Umbilical cord (tissue), 2 donors: ENCODE data around the gene FOXI3. TPM values are rescaled to one million over a fixed set of nuclear protein-coding genes. Genes with fewer than 3 reads are reported as not detected.

Source experiments
- DNase-seq: peaks from one replicate; pipeline ENCODE4 v3.0.0-alpha.2; 2015; ENCODE audit warnings: low spot score
- total RNA-seq: library from RNA; depleted of rRNA; stranded (reverse); fragments of >200 nt; gene quantifications from one replicate; pipeline ENCODE4 v1.2.3, GENCODE V29; 2014; ENCODE audit warnings: low replicate concordance; ENCODE audit not compliant: insufficient read depth

The FOXI3 gene
- 1.7 TPM for total RNA-seq

DNA sequence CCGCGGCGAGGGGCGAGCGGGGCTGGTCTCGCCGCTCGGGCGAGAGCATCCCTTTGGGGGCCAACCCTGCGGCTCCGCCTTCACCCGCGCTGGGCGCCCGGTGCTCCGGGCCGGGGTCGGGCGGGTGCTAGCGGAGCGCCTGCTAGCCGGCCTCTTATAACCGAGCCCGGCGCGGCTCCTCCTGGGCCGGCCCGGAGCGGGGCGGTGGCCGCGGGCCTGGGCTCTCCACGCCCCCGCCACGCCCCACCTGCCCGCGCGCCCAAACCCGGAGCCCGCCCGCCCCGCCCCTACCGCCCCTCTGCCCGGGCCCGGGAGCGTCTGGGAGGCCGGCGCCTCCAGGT lies at the start of gene FOXI3:
Gene FOXI3, minus strand, starts transcription at position 129 of the 341 bp plus-strand sequence. CDS start 158 bp downstream, outside the sequence.
- no peak for DNase-seq

DNA sequence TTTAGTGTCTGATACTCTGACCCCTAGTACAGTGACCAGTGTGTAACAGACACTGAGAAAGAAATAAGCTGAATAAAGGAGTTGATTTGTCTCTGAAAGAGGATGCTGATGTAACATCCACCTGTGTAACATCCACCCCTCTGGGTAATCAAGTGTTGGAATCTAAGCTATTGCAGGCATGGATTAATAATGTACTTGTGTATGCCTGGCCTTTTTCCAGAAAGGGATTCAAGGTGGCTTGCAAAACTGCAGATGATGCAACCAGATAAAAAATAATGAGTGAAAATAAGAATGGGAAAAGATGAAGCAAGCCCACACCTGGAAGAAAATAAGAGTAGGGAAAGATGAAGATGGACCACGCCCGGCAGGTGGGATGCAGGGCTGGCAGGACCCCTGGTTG lies 48.2 kb upstream of the FOXI3 start:
- no peak for DNase-seq

DNA sequence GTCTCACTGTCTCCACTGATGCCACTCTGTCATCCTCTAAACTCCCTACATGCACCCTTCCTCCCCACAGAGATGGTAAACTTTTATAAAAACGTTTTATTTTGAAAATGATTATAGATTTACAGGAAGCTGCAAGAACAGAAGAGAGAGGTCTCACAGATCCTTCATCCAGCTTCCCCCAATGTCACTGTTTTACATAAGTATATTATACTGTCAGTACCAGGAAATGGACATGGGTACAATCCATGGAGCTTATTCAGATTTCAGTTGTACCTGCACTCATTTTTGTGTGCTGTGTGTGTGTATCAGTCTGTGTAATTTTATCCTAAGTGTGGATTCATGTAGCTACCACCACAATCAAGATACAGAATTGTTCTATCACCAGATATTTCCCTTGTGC lies 46.7 kb upstream of the FOXI3 start:
- no peak for DNase-seq

DNA sequence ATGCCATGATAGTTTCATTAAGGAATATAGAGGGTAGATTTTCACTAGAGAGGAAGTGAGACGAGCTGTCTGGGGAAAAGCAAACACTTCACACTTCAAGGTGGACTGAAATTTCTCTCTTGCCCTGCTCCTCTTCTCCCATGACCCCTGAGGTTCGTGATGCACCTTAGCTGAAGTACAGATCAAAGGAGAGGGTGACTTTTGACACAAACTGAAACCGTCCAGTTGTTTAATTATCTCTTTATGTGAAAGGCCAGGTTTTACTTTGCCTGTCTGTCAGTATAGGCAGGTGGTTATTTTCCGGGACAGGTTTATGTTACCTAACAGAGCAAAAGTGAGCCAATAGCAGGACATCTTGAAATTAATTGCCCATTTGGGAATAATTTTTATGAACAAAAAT lies 41.0 kb upstream of the FOXI3 start:
- no peak for DNase-seq

DNA sequence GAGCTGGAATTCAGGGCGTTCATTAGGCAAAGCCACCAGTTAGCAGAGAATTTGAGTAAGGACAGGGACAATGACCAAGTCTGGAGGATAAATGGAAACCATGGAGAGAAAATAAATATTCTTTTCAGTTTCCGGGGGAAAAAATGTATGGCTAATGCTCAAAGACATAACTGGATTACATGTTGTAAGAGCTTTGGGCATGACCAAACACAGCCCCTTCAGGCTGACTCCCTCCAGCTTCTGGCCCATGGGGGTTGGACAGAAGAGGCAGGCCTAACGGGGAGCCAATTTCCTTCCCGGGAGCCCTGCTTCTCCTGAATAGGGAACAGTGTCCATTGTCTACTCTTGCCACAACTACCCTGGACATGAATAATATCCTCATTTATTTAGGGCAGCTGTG lies 39.5 kb upstream of the FOXI3 start:
- DNase-seq = no peak

DNA sequence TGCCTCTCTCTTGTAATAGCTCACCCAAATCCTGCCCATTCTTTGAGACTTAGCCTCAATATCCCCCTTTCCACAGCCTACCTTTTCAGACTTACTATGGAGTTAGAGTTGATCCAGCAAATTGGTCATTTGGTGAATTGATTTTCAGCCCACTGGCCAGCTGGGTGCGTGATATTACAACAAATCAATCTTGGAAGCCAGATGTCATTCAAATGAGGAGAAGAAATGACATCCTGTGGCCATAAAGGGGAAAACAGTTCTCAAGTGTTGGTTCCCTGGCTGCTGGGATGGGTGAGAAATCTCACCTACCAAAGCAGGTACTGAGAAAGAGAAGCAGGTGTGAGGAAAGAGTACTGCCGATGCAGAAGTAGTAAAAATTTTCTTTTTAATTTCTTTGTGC lies 36.7 kb upstream of the FOXI3 start:
- DNase-seq = no peak

DNA sequence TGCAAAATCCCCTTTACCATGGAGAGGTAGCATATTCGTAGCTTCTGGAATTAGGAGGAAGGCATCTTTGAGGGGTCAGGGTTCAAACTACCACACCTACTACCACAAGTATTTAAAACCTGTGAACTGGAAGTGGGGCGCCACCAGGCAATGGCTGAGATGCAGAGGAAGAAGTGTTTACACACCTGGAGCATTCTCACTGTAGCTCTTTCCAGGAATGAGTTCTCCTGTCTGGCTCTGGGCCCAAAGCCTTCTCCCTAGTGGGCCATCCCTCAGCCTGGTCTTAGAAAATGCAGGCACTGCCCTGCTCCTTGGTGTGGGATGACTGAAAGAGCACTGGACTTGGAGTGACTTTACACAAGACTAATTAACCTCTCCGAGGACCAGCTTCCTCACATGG lies 30.7 kb upstream of the FOXI3 start:
- DNase-seq = no peak

DNA sequence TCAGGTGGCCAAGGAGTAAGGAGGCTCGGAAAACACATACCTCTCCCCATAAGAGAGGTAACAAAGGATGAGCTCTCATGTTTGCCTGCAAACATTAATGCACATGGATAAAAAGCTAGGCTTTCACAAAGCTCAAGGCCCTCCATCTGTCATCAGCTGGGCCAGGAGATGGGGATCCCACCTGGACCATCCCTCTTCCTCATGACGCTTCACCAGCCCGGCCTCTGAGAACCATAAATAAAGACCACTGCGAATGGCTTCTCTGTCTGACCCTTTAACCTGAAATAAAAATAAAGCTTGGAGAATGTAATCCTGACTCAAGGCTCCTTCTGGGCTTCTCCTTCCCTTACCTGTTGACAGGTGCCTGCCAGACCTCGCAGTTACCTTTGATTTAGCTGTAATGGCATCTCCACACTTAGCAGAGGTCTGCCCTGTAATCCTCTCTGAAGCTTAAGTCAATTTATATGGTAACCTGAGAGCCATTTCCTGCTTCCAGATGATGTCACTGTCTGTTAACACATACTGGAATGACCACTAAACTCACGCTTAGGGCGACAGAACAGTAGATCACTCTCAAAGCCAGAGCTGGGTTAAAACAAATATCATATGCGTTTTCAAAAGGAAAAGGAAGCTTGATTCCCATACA lies 29.3 kb upstream of the FOXI3 start:
- DNase-seq = no peak

DNA sequence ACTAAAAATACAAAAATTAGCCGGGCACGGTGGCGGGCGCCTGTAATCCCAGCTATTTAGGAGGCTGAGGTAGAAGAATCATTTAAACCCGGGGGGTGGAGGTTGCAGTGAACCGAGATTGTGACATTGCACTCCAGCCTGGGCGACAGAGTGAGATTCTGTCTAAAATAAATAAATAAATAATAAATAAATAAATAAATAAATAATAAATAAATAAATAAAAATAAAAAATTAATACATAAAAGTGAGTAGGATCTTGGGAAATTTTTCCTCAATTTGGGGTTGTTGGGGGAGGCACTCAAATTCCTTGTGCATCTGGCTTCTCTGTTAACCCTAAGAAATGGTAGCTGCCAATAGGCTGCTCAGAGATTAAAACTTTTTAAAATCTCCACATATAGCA lies 20.3 kb upstream of the FOXI3 start:
- DNase-seq = no peak

DNA sequence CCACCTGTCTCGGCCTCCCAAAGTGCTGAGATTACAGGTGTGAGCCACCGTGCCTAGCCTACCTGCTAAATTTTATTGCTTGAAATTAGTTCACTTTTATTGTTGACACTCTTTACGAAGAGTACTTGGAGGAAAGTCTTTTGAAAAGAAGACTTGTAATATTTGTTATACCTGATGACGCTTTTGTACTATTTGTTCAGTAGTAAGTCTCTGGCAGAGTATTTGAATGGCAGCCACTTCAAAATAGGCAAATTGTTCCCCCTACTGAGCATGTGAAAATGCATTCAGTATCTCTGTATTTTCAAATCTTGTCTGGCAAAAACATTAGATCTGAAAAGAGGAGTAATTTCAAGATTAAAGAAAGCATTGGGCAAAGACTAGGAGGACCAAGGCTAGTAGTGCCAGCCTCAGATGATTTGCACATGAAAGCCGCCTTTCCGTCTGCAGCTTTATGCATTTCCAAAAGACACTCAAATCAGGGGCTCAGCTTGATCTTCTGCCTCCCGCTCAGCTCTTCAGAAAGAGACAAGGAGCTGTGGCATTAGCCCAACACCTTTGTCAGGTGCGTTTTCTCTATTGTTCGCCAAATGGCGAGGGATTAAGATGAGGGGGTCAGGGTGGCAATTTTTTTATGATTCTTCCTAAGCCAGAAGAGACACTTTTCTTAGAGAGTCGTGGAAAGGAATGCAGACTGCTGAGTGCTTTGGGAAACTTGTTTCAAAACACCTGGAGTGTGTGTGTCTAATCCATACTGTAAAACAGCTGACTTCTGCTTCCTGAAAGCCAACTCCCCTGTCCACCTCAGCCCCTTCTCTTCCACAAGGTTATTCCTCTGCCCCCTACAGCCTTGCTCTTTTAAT lies 18.8 kb upstream of the FOXI3 start:
- DNase-seq = no peak

DNA sequence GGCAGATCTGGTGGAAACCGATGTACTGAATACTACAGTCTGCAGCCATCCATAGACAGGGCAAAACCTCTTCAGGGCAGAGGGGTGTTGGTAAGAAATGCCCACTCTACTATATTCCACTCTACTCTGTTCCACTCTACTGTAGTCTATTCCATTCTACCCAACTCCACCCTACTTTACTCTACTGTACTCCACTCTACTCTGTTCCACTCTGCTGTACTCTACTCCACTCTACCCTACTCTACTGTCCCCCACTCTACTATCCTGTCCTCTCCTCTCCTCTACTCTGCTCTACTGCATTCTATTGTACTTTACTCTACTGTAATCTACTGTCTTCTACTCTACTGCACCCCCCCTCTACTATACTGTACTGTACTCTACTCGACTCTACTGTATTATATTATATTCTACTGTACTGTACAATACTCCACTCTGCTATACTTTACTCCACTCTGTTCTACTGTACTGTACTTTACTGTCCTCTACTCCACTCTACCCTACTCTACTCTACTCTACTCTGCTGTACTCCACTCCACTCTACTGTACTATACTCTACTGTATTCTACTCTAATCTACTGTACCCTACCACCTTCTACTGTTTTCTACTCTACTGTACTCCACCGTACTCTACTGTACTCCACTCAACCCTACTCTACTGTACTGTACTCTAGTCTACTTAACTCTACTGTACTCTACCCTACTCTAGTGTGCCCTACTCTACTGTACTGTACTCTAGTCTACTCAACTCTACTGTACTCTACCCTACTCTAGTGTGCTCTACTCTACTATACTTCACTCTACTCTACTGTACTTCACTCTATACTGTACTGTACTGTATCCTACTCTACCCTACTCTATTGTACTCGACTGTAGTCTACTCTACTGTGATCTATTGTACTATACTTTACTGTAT lies 17.0 kb upstream of the FOXI3 start:
- no peak for DNase-seq

DNA sequence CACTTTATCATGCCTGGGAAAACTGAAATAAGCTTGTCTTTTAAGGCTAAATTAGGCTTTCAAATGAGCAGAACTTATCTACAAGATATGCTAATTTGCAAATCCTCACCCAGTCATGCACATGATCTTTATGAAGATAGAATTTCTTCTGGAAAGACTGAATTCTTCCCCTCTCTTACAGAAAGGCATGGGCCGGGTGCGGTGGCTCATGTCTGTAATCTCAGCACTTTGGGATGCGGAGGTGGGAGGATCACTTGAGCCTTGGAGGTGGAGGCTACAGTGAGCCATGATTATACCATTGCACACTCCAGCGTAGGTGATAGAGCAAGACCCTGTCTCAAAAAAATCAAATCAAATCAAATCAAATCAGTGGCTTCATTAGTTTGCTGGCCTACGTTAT lies 11.7 kb upstream of the FOXI3 start:
- DNase-seq = no peak

DNA sequence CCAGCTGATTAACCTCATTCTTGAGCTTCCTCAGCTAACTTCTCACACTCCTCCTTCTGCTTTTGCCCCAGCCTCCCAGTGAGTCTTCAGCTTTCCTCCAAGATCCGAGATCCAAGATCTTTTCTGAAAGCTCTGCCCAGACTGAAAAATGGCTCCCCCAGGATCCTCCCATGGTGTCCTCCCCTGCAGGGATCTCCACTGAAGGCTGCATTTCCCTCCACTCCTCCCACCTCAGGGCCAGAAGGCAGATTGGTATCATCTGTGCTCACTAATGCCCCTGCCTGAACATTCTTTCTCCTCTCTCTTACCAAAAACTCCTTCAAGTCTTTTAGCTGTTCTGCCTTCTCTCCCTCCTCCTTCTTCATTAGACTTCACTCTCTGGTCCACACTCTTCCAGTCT lies 6.1 kb upstream of the FOXI3 start:
- DNase-seq = no peak

DNA sequence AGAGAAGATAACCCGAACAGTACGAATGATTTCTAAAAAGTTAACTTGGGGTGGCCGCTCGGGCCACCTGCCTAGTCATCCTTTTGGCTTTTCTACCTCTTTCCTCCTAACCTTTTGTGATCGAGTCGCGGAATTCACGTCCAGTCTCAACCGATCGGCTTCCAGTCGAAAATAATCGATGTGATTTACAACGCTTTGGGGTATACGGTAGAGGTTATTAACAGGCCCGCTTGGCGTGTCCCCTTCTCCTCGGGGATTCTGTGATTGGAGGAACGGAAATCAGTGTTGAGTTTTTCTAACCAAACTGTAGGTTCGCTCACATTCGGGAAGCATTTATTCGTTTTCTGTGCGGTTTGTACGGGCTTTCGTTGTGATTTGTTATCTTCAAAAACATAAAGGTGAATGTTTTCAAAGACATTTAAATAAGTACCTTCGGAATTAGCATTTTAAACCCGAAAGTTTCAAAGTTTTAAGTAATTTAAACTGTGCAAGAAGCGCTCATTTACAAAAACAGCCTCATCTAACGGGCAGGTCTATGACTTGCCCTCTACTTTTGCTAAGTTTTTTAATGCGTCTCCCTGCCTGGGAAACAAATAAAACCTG lies 588 bp upstream of the FOXI3 start:
- peak; percentile 21 for DNase-seq

DNA sequence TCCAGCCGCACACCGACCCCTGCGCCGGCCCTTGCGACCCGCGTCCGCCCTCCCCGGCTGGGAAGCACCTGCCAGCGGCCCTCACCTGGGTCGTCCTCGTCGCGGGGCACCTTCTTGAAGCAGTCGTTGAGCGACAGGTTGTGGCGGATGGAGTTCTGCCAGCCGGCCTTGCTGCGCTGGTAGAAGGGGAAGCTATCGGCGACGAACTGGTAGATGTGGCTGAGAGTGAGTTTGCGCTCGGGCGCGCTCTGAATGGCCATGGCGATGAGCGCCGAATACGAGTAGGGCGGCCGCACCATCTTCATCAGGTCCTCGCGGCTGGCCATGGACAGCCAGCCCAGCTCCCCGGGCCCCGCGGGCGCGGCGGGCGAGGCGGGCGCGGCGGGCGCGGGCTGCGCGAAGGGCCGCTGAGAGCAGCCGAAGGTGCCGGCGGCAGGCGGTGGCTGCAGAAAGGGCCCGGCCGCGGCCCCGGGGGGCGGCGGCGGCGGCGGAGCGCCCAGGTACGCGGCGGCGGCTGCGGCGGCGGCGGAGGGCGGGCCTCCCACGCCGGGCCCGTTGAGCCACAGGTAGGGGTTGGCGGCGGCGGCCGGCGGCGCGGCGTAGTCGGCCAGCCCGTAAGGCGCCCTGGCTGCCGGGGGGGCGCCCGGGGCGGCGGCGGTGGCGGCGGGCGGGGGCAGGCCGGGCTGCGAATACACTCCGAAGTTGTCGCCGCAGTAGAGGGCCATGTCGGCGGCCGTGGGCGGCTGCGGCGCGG lies 505 bp downstream of the FOXI3 start:
- no peak for DNase-seq

DNA sequence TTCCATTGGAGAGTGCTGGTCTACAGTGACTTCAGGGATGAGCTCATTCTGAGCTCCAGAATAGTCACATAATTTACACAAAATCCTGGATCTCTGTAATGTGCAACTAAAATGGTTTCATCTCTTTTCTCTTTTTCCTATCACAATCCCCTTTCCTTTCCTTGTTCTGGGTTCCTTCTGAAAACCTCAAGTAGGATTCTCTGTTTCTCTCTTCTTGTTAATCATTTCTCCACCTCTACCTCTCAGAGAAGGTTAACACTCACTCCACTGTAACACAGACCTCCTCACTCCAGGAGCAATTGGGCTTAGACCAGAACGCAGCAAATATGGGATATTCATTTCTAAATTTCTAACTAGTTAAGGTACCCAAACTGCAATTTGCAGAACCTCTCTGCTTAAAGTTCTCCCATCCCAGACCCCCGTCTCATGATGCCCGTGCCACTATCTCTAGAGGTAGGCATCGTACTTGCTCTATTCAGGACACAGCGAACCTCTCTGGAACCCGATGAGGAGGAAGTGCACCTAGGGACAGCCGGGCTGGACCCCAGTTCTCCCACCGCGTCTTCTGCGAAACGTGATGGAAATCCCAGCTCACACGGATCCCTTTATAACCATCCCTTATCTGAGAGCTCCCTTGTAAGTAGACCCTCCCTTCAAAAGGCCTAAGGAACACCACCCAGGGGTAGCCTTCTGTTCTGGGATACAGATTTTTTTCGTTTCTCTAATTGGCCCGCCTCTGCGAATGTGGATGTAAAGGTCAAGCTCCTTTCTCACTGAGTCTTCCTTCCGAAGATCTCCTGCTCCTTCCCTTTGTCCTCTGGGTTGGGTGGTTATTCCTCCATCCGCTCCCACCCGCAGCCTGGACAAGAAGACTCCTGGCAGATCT lies 1.3 kb downstream of the FOXI3 start:
- DNase-seq = no peak

DNA sequence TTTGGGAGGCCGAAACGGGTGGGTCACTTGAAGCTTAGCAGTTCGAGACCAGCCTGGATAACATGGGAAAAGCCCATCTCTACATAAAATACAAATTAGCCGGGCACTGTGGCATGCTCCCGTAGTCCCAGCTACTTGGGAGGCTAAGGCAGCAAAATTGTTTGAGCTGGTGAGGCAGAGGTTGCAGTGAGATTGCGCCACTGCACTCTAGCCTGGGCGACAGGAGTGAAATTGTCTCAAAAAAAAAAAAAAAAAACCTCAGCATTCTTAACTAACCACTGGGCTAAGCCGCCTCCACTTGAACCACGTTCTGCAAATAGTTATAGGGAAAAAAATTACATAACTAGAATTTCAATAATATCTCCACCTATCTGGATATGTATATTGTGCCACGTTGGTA lies 2.3 kb downstream of the FOXI3 start:
- DNase-seq = no peak

DNA sequence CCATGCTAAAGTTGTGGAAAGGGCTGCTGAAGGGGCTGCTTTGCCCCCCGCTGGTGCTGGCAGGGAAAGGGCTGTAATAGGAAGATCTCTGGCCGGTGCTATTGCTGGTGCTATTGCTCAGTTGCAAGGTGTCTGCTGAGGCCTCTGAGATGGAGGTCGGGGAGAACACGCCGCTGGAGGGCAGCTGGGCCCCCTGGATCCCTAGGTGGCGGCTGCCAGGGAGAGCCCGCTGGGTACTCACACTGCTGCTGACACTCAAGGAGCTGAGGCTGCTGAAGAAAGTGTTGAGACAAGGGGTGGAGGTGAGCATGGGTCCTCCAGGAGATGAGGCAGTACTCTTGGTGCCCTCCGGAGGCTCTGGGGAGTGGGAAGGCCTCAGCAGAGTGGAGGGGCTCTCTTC lies 4.2 kb downstream of the FOXI3 start:
- DNase-seq = no peak

DNA sequence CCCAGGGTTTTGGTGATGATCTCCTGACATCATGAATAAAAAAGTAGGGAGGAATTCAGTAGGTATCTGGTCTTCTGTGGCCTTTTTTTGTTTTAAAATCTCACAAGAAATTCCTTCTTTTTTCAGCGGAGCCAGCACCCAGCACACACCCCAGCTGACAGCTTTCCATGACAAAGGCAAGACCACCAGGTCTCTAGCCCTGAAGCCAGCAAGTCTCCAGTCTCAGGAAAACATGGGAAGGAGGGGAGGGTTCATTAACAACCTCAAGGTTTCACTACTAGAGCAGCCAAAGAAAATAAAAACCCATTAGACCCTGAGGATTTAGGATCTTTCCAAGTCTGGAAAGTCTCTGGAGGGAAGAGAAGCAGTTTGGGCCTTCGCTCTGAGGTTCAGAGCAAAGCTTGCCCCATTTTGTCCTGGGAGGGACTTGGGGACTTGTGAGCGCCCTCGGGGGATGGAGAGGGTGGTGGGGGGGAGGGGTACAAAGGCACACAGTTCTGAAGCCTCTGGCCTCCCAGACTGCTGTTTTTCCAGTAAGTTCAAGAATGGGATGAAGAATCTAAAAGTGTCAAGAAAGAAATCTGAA lies 9.0 kb downstream of the FOXI3 start:
- no peak for DNase-seq

DNA sequence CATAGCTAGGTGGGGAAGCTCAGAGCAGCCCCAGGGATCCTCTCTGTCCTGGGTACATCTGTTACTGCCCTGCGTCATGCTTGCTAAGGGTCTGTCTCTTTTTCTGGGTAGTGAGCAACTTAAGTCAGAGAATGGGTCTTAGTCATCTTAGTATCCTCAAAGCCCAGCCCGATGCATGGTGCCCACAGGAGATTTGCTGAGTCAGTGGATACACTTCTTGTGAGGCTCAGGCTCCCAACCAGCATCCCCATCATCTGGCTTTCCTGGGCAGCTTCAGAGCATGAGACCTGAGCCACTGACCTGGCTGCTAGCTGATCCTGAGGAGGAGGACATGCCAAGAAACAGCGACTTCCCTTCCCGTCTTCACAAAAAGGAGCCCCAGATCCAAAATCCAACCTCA lies 10.0 kb downstream of the FOXI3 start:
- no peak for DNase-seq
